Measurements from ENCODE around the gene MAPK12. TPM values are rescaled to one million over a fixed set of nuclear protein-coding genes. Genes with fewer than 3 reads are reported as not detected.

The MAPK12 gene
- total RNA-seq, 4 donors from 2014 or later: 3.1 to 5.1 (median 3.7) TPM

DNA sequence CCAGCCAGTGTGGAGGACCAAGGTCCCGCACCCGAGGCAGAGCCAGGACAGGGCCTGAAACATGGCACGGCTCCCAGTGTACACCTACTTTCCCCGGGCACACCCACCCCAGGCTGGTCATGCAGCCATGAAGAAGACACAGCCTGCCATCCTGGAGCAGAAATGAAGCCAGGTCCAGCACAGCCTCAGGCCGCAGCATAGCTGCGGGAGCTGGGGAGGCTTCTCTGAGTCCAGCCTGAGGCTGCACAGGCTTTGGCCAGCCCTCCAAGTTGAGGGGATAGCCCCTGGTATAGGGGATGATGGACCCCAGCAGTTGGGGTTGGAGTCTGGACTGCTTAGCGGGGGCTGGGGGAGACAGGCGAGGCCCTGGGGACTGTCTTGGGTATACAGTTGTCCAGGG lies 7.5 kb downstream of the MAPK12 start:
- intact Hi-C loops (cut with DNase I): loop anchor here (5.0 to 10.0 kb wide), 3 partner anchors 73 to 351 kb away; partner anchors contain the start of genes DENND6B, MAPK8IP2 and PPP6R2
- Histone ChIP-seq H3K9me3 (no peaks in the 10 kb centered on the region), H3K4me3 (replicated peaks in 1 of 3) (no peak overlapping the region), H3K27me3 (no peaks in the 10 kb centered on the region), H3K4me1 (peaks cover 9 to 23% of the 10 kb centered on the region in 2 donors), H3K27ac (no peak overlapping the region), H3K36me3 (no peaks in the 10 kb centered on the region)
- 63 to 90% methylated on average over 2 to 6 of the region's 8 CpGs for WGBS, 2 donors
- no peak for DNase-seq
- TF ChIP-seq, protein P1, sequence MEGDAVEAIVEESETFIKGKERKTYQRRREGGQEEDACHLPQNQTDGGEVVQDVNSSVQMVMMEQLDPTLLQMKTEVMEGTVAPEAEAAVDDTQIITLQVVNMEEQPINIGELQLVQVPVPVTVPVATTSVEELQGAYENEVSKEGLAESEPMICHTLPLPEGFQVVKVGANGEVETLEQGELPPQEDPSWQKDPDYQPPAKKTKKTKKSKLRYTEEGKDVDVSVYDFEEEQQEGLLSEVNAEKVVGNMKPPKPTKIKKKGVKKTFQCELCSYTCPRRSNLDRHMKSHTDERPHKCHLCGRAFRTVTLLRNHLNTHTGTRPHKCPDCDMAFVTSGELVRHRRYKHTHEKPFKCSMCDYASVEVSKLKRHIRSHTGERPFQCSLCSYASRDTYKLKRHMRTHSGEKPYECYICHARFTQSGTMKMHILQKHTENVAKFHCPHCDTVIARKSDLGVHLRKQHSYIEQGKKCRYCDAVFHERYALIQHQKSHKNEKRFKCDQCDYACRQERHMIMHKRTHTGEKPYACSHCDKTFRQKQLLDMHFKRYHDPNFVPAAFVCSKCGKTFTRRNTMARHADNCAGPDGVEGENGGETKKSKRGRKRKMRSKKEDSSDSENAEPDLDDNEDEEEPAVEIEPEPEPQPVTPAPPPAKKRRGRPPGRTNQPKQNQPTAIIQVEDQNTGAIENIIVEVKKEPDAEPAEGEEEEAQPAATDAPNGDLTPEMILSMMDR (IDR thresholded peaks at IDR 0.05): no peak
- no peak for TF ChIP-seq POLR2A (IDR thresholded peaks at IDR 0.05)

DNA sequence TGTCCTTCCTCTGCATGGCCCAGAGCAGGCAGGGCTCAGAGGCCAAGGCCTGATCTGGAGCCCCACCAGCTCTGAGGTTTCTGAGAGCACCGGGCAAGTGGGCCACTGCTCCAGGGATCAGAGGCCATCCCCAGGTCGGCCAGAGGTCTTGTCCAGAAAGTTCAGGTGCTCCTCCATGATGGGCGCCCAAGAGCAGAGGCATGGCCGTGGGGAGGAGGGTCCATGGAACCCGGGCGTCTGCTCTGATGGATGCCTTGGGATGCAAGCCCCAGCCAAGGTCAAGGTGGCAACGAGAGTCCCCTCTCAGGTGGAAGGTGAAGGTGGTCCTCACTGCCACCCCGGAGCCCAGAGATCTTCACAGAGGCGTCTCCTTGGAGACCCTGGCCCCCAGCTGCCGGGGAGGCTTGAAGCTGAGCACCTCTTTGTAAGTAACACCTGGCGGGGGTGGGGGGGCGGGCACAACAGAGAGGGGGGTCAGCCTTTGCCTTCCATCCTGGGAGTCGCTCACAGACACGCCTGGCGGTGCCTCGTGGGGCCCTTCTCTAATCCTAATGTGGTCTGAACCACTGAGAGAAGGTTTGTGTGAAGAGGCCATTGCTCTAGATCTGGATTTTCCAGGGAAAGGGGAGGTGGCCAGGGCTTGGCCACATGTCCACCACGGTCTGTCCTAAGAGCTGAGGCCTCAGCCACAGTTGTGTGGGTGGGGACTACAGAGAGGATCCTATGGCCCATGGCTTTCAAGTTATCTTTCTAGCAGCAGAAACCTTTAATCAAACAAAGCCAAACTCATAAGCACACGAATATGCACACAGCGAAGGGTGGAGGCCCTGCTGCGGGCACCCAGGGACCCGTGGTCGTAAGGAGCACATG lies 8.2 kb downstream of the MAPK12 start:
- no peak for DNase-seq
- Histone ChIP-seq H3K27me3 (no peaks in the 10 kb centered on the region), H3K4me3 (replicated peaks in 1 of 3) (no peak overlapping the region), H3K27ac (no peak overlapping the region), H3K36me3 (no peaks in the 10 kb centered on the region), H3K9me3 (no peaks in the 10 kb centered on the region), H3K4me1 (peaks cover 9 to 23% of the 10 kb centered on the region in 2 donors)
- TF ChIP-seq, protein P1 (IDR thresholded peaks at IDR 0.05): no peak
- TF ChIP-seq POLR2A (IDR thresholded peaks at IDR 0.05): no peak
- intact Hi-C loops (cut with DNase I): loop anchor here (5.0 to 10.0 kb wide), 3 partner anchors 74 to 352 kb away; partner anchors contain the start of genes DENND6B, MAPK8IP2 and PPP6R2
- 86% methylated on average over 15 to 16 of the region's 22 CpGs for WGBS, 2 donors

DNA sequence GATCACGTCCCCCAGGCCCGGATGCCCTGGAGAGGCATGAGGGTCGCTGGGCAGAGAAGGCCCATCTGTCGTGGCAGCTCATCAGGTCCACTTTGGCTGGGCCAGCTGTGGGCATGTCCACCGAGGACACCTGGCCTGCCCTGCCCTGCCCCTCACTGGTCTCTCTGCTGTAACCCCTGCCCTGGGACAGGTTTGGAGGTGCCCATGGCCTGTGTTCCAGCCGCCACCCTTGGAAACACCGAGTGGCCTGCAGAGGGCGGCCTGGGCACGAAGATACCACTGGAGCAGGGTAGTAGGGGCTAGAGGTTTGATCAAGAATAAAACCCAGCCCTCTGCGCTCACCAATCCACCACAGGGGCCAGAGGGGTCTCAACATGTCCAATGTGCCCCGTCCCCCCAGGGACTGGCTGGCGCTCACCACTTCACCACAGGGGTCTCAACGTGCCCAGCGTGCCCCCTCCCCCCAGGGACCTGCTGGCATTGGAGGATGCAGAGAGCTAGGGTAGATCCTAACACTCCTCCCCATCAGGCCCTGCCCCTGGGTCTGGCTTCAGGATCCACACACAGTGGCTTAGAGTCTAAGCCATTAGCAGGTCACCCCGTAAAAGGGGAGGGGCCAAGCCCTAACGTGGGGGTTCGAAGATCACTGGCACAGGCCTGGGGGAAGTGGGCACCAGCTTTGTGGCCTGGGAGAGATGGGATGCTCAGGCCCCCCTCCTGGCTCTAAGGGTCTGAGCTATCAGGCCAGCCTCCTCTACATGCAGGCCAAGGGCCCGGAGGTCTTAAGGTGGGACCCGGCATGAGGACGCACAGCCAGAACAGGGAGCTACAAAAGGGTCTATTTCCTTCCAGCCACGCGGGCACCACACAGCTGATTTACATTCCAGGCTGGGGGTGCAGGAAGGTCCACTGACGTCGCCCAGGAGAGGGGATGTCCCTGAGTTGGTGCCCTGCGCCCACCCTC lies 9.1 kb downstream of the MAPK12 start:
- DNase-seq: peak; percentile 79 to 83
- no peak overlapping the region for H3K4me3 ChIP-seq (replicated peaks in 1 of 3)

DNA sequence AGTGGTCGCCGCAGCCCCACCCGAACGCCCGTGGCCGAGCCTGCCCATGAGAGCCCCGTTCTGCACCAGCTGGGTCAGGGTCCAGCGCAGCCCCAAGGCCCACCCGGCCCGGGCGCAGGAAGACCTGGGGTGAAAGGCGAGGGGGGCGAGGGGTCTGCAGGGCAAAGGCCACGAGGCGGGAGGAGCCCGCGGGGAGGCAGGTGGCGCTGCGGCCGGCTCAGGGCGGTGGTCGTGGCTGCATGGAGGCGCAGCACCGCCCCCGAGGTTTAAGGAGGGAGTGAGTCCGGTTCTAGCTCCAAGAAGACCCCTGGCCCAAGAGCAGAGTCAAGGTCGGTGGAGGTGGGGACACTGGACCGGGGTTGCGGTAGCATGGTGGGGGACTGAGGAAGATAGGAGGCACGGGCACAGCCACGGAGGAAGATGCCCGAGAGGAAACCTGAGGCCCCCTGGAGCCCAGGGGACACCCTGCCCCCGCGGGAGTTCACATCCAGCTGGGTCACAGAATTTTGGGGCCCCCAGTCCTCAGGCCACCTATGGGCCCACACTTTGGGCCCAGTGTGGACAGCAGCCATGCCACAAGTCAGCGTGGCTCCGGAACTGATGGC lies 9.9 kb downstream of the MAPK12 start:
- WGBS, 2 donors: 13 to 37% methylated on average over 11 to 15 of the region's 36 CpGs
- intact Hi-C loops (cut with DNase I): loop anchor here (5.0 to 10.0 kb wide), 3 partner anchors 76 to 353 kb away; partner anchors contain the start of genes DENND6B, MAPK8IP2 and PPP6R2
- peak overlapping the region in 1 of 3 donors; percentile 54 for H3K27ac ChIP-seq

More for the DNA sequence above, 9.1 kb downstream of the MAPK12 start:
- no peak overlapping the region for H3K27ac ChIP-seq
- H3K36me3 ChIP-seq: no peaks in the 10 kb centered on the region
- H3K27me3 ChIP-seq: no peaks in the 10 kb centered on the region
- intact Hi-C loops (cut with DNase I): loop anchor here (5.0 to 10.0 kb wide), 3 partner anchors 75 to 352 kb away; partner anchors contain the start of genes DENND6B, MAPK8IP2 and PPP6R2
- peaks cover 9 to 23% of the 10 kb centered on the region in 2 donors for H3K4me1 ChIP-seq
- WGBS, 2 donors: 52% methylated on average over 17 to 18 of the region's 25 CpGs
- TF ChIP-seq, protein P1 (IDR thresholded peaks at IDR 0.05): peak; percentile 17 to 75 (median 70)
- no peak for TF ChIP-seq POLR2A (IDR thresholded peaks at IDR 0.05)
- H3K9me3 ChIP-seq: no peaks in the 10 kb centered on the region

More for the DNA sequence above, 9.9 kb downstream of the MAPK12 start:
- DNase-seq: no peak
- TF ChIP-seq POLR2A (IDR thresholded peaks at IDR 0.05): no peak
- peaks cover 9 to 23% of the 10 kb centered on the region in 2 donors for H3K4me1 ChIP-seq
- H3K27me3 ChIP-seq: no peaks in the 10 kb centered on the region
- H3K36me3 ChIP-seq: no peaks in the 10 kb centered on the region
- no peaks in the 10 kb centered on the region for H3K9me3 ChIP-seq
- peak overlapping the region in 2 of 3 donors; percentile 2 to 84 for H3K4me3 ChIP-seq (replicated peaks in 1 of 3)

Measured in thyroid gland (tissue), 4 donors.